PC-9 (cell line): ENCODE data around the gene UPF3A. TPM values are rescaled to one million over a fixed set of nuclear protein-coding genes. Genes with fewer than 3 reads are reported as not detected.

Experiments used
- BruUV-seq: library from RNA; stranded (reverse); fragments of 400-500 nt; replicated peaks from 2 replicates; lab custom pipeline; 2021; lab: Mats Ljungman, UMichigan
- CTCF ChIA-PET: fragments of 300-600 bp; sonication (Branson Sonifier 250); formaldehyde crosslinking; loops from one replicate; lab custom pipeline; 2022; ENCODE audit warnings: antibody characterized with exemption; lab: Charles Lee
- POLR2A ChIA-PET: fragments of 300-600 bp; sonication (Branson Sonifier 250); formaldehyde crosslinking; loops from one replicate; lab custom pipeline; 2022; ENCODE audit warnings: antibody characterized with exemption; ENCODE audit not compliant: unreplicated experiment; lab: Charles Lee
- DNase-seq, 2 experiments: peaks; one replicate each; pipeline versions ENCODE4 v3.0.0 to v3.0.0-alpha.2; 2015 to 2022; ENCODE audit warnings: mixed read lengths in 1 of 2
- H2AFZ ChIP-seq: fragments of 200-600 bp; sonication (generic); 2 replicates; pipeline ENCODE4 v1.8.1; 2017; ENCODE audit warnings: antibody characterized with exemption
- H3F3A ChIP-seq: fragments of 200-600 bp; sonication (generic); 2 replicates; pipeline ENCODE4 v1.8.1; 2017; ENCODE audit warnings: antibody characterized with exemption, mild to moderate bottlenecking, low read depth; ENCODE audit not compliant: insufficient read depth
- H3K27ac ChIP-seq: fragments of 200-600 bp; sonication (generic); 2 replicates; pipeline ENCODE4 v1.6.1; 2016; ENCODE audit warnings: mixed run types
- H3K27me3 ChIP-seq: fragments of 200-600 bp; sonication (generic); 2 replicates; pipeline ENCODE4 v1.6.1; 2016; ENCODE audit warnings: low read depth, mixed run types; ENCODE audit not compliant: insufficient read depth
- H3K36me3 ChIP-seq: fragments of 200-600 bp; sonication (generic); 2 replicates; pipeline ENCODE4 v1.6.1; 2016; ENCODE audit warnings: low read depth, mixed run types
- H3K4me1 ChIP-seq: fragments of 200-600 bp; sonication (generic); replicated peaks from 2 replicates; pipeline ENCODE4 v1.6.1; 2016; ENCODE audit warnings: mixed run types; ENCODE audit not compliant: insufficient read depth
- H3K4me2 ChIP-seq: fragments of 200-600 bp; sonication (generic); 2 replicates; pipeline ENCODE4 v1.6.1; 2017; ENCODE audit warnings: mixed run types
- H3K4me3 ChIP-seq: fragments of 200-600 bp; sonication (generic); 2 replicates; pipeline ENCODE4 v1.6.1; 2016; ENCODE audit warnings: mixed run types
- H3K79me2 ChIP-seq: fragments of 200-600 bp; sonication (generic); 2 replicates; pipeline ENCODE4 v1.6.1; 2017; ENCODE audit warnings: low read depth, mixed run types
- H3K9me2 ChIP-seq: fragments of 200-600 bp; sonication (generic); 2 replicates; pipeline ENCODE4 v1.8.1; 2017; ENCODE audit warnings: mild to moderate bottlenecking; ENCODE audit not compliant: insufficient read depth
- H3K9me3 ChIP-seq: fragments of 200-600 bp; sonication (generic); 2 replicates; pipeline ENCODE4 v1.8.1; 2016; ENCODE audit warnings: low read depth; ENCODE audit not compliant: insufficient read depth
- H4K20me1 ChIP-seq: fragments of 200-600 bp; sonication (generic); 2 replicates; pipeline ENCODE4 v1.8.1; 2017; ENCODE audit not compliant: insufficient read depth
- EZH2 ChIP-seq: fragments of 200-600 bp; sonication (generic); IDR thresholded peaks from 2 replicates; pipeline ENCODE4 v1.8.0; 2017; ENCODE audit warnings: antibody characterized with exemption, low read depth
- intact Hi-C: fragments of 100-400 bp; cut with micrococcal nuclease; formaldehyde crosslinking; loops from one replicate; pipeline ENCODE4 v1.10.0; 2022; ENCODE audit not compliant: unreplicated experiment
- total RNA-seq: library from RNA; stranded (reverse); gene quantifications from 2 replicates; pipeline ENCODE4 v1.2.3, GENCODE V29; 2021
- TF ChIP-seq, protein P1 (sequence below): fragments of 200-600 bp; sonication (generic); conservative IDR thresholded peaks from 2 replicates; pipeline ENCODE4 v1.6.1; 2017; ENCODE audit warnings: mixed run types, antibody characterized with exemption, mild to moderate bottlenecking, moderate library complexity

UPF3A gene
- total RNA-seq, 1 experiment from 2014 or later = 54.1 TPM

DNA sequence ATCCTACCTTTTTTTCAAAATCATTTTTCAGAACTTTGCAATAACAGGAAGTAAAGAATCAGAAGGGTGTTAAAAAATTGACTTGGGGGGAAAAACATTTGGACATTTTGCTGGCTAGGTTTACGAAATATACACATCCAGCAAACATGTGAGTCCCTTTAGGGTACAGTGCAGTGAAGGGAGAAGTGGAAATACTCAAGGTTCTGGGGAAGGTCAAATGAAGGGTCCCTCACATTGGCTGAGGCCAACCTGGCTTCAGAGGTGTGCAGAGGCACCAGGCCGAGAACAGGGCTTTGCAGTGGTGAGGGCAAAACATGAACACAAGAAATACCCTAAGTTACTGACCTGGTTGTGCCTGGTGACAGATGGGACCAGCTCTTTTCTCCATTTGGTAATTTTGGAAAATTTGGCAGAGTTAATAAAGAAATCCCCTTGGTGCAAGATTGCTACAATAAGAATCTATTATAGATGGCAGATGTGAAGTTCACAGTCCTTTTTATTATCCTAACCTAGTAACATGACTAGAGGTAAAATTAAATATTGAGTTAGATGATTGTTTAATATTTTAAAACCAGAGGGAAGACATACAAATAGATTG lies 1.5 kb upstream of the UPF3A start:
- Histone ChIP-seq H3K9me3 (no peaks in the 10 kb centered on the region), H3K27me3 (no peaks in the 10 kb centered on the region), H2AFZ (peak overlapping the region; percentile 85; the same call in 1 of the 2 replicates), H3K4me1 (peaks cover 28% of the 10 kb centered on the region), H3K4me2 (peak overlapping the region; percentile 85), H3K4me3 (peak overlapping the region; percentile 77; the same call in 1 of the 2 replicates), H3F3A (peaks cover 38% of the 10 kb centered on the region), H3K79me2 (peaks cover 28% of the 10 kb centered on the region), H3K9me2 (no peaks in the 10 kb centered on the region), H3K36me3 (peaks cover 18% of the 10 kb centered on the region), H3K27ac (peak overlapping the region; percentile 91), H4K20me1 (no peaks in the 10 kb centered on the region; the same call in 1 of the 2 replicates)
- intact Hi-C loops = no loop called here
- DNase-seq = no peak
- TF ChIP-seq EZH2 = no peak
- TF ChIP-seq, protein P1, sequence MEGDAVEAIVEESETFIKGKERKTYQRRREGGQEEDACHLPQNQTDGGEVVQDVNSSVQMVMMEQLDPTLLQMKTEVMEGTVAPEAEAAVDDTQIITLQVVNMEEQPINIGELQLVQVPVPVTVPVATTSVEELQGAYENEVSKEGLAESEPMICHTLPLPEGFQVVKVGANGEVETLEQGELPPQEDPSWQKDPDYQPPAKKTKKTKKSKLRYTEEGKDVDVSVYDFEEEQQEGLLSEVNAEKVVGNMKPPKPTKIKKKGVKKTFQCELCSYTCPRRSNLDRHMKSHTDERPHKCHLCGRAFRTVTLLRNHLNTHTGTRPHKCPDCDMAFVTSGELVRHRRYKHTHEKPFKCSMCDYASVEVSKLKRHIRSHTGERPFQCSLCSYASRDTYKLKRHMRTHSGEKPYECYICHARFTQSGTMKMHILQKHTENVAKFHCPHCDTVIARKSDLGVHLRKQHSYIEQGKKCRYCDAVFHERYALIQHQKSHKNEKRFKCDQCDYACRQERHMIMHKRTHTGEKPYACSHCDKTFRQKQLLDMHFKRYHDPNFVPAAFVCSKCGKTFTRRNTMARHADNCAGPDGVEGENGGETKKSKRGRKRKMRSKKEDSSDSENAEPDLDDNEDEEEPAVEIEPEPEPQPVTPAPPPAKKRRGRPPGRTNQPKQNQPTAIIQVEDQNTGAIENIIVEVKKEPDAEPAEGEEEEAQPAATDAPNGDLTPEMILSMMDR = no peak
- BruUV-seq = no TSS peak
- ChIA-PET POLR2A (no interaction called here), CTCF (no interaction called here)

DNA sequence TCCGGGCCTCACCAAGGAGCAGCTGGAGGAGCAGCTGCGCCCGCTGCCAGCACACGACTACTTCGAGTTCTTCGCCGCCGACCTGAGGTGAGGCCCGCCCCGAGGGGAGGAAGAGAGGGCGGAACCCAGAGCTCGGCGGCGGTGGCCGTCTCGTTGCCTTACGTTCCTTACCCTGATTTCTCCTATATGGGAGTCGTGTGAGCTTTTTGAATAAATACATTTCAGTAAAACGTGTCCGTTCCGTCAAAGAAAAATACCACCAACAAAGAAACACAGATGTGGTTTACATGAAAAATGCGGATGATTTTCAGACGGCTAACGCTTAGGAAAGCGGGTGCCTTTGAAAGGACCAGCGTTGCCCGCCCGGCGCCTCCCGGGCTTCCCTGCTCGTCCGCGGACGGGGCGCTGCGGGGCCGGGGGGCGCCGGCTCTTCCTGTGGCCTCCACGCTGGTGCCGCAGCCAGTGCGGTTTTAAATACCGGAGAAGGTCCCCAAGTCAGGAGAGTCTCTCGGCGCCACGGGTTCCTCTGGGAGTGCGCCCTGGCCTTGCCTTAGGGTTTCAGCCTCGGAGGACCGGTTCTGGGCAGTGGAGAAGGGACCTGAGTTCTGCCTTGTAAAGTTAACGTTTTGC lies 755 bp downstream of the UPF3A start:
- Histone ChIP-seq H3K9me2 (no peaks in the 10 kb centered on the region), H3K4me3 (peak overlapping the region; percentile 77), H3K27ac (peak overlapping the region; percentile 91), H3K4me2 (peak overlapping the region; percentile 95), H3F3A (peaks cover 38% of the 10 kb centered on the region), H3K4me1 (peaks cover 28% of the 10 kb centered on the region), H2AFZ (peak overlapping the region; percentile 95), H3K9me3 (no peaks in the 10 kb centered on the region), H3K27me3 (no peaks in the 10 kb centered on the region), H3K36me3 (peaks cover 25% of the 10 kb centered on the region), H3K79me2 (peaks cover 35% of the 10 kb centered on the region), H4K20me1 (no peaks in the 10 kb centered on the region; the same call in 1 of the 2 replicates)
- BruUV-seq = TSS peak; percentile 32
- intact Hi-C loops = no loop called here
- CTCF ChIA-PET = no interaction called here
- peak; percentile 72 to 74 for DNase-seq
- TF ChIP-seq, protein P1 = no peak
- no peak for TF ChIP-seq EZH2
- POLR2A ChIA-PET = interaction anchor here (0.6 kb wide), 2 partner anchors 13 to 190 kb away, joined by 6 to 11 read pairs; no protein-coding TSS in a partner anchor

DNA sequence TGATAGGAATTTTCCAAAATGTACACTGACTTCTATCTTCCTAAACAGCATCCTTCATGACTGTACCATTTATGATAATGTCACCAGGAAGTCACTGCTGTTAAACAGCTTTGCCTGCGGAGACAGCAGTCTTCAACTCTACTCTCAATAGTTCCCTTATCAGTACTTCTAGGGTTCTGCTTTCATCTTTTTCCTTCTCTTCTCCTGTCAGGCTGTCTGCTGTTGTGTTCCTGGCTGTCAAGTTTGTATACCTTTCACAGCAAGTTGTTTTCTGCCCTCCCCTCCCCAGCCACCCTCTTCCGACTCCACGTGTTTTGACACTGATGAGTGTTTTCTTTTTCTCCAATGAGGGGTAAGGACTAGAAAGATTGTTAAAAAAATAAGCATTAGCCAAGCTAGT lies 2.2 kb downstream of the UPF3A start:
- H3K4me3 ChIP-seq = no peak overlapping the region
- no peaks in the 10 kb centered on the region for H3K27me3 ChIP-seq
- H2AFZ ChIP-seq = no peak overlapping the region
- peak overlapping the region; percentile 95 for H3K4me2 ChIP-seq
- peaks cover 35% of the 10 kb centered on the region for H3K79me2 ChIP-seq
- peaks cover 30% of the 10 kb centered on the region for H3K36me3 ChIP-seq
- CTCF ChIA-PET = no interaction called here
- DNase-seq = no peak
- TF ChIP-seq, protein P1 = no peak
- TF ChIP-seq EZH2 = no peak
- H3F3A ChIP-seq = peaks cover 31% of the 10 kb centered on the region
- POLR2A ChIA-PET = no interaction called here
- H4K20me1 ChIP-seq = no peaks in the 10 kb centered on the region; the same call in 1 of the 2 replicates
- H3K9me2 ChIP-seq = no peaks in the 10 kb centered on the region
- intact Hi-C loops = no loop called here
- BruUV-seq = no TSS peak
- H3K9me3 ChIP-seq = no peaks in the 10 kb centered on the region
- H3K27ac ChIP-seq = no peak overlapping the region
- peaks cover 28% of the 10 kb centered on the region for H3K4me1 ChIP-seq
